AG04449 (cell line): ENCODE results near the gene PRCC.

Source experiments
- CTCF ChIA-PET: fragments of 350-600 bp; formaldehyde crosslinking; extraction: SDS; loops from one replicate; lab custom pipeline; 2021; ENCODE audit warnings: antibody characterized with exemption; lab: Yijun Ruan, JAX
- POLR2A ChIA-PET: fragments of 400-600, 350-600 bp; formaldehyde crosslinking; extraction: SDS; loops from one replicate; lab custom pipeline; 2020; ENCODE audit warnings: antibody characterized with exemption, inconsistent platforms; lab: Yijun Ruan, JAX
- DNase-seq: peaks from one replicate; pipeline ENCODE4 v3.0.0-alpha.2; 2010; ENCODE audit warnings: low read depth, low spot score
- H3K4me3 ChIP-seq: 2 replicates; pipeline ENCODE4 v1.5.1; 2011; ENCODE audit warnings: low read depth, mild to moderate bottlenecking, control low read depth, low read length
- CTCF ChIP-seq: IDR thresholded peaks from one replicate; pipeline ENCODE4 v1.5.1; 2011; ENCODE audit warnings: mild to moderate bottlenecking, moderate library complexity, low read length, control low read depth, inconsistent platforms; ENCODE audit not compliant: insufficient read depth; ENCODE audit errors: missing control alignments

The PRCC gene

DNA sequence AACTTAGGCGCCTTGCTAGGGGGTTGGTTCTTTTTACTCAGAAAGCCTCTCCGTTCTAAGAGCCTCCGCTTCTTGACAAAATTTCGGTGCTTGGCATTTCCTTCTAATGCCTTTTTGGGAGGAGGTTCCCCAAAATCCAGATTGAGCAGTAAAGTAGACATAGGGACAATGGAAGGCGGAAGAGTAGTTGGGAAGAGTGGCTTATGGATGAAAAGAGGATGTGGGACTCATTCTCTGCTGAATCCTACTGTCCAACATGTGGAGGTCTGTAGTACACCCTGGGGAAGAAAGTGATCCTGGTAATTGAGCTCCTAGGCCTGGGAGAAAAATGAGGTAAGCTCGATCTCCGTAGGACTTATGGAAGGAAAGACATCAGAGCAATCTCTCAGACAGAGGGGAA, 39.8 kb upstream of the PRCC start:
- CTCF ChIA-PET, result interaction anchor here (1.0 to 41.3 kb wide), 32 partner anchors 8 to 200 kb away, joined by 3 to 2951 read pairs (median 14); partner anchors contain the start of genes CRABP2, HDGF, INSRR and LRRC71
- DNase-seq, result no peak
- POLR2A ChIA-PET, result interaction anchor here (0.9 to 2.6 kb wide), 8 partner anchors 20 to 200 kb away, joined by 3 to 19 read pairs (median 6); partner anchors contain the start of genes HDGF, NTRK1 and PRCC
- TF ChIP-seq CTCF, result no peak
- H3K4me3 ChIP-seq, result peak overlapping the region; percentile 99

DNA sequence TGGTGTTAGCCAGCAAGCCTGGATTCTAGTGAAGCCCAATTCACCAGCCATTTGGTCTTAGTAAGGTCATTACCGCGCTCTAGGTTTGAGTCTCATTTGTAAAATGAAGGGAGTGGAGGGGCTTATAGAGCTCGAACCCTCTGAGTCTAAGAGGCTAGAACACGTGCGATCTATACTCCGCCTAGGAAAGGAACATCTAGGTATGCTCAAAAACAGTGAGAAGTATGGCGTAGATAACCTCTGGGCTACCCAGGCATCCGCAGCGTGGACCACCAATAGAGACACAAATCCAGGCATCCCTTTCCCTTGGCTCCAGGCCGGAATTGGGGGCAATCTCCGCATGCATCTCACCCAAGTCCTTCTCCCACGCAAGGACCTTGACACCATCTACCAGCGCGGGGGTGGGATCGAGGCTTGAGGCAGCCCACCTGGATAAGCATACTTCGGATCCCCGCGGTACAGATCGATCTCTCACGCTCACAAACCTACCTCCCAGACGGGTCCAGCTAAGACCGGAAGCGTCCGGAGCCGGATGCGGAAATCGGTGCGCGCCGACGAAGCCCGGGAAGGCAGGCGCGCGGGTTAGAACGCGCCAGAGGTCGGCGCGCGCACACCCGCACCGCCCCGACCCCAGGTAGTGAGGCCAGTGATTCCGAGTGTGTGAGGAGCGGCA, 39.3 kb upstream of the PRCC start, which contains the start of gene METTL25B:
Gene METTL25B (plus strand): TSS at position 544 of the 673 bp plus-strand sequence. CDS start 636 bp downstream, outside the sequence.
- no peak for DNase-seq
- POLR2A ChIA-PET, result interaction anchor here (0.6 to 2.3 kb wide), 13 partner anchors 13 to 200 kb away, joined by 3 to 18 read pairs (median 4); partner anchors contain the start of genes HDGF, MRPL24, NTRK1 and PRCC
- CTCF ChIA-PET, result interaction anchor here (1.0 to 41.3 kb wide), 23 partner anchors 8 to 199 kb away, joined by 3 to 2951 read pairs (median 17); partner anchors contain the start of genes CRABP2, HDGF, INSRR and LRRC71
- H3K4me3 ChIP-seq, result peak within 1 kb of the TSS; percentile 99
- no peak for TF ChIP-seq CTCF

GRCh38 chr1:156728599-156729462, 38.5 kb upstream of the PRCC start, which contains the start of gene ISG20L2:
Gene ISG20L2 (minus strand): TSS chr1:156728766. CDS start chr1:156727652, 1,114 bp downstream.
- POLR2A ChIA-PET, result interaction anchor here (0.5 to 2.3 kb wide), 16 partner anchors 10 to 199 kb away, joined by 3 to 18 read pairs (median 4); partner anchors contain the start of genes HDGF, MRPL24, NTRK1 and PRCC
- no peak for TF ChIP-seq CTCF
- H3K4me3 ChIP-seq, result peak within 1 kb of the TSS; percentile 99
- DNase-seq, result peak; percentile 84
- CTCF ChIA-PET, result interaction anchor here (0.6 to 41.3 kb wide), 15 partner anchors 7 to 198 kb away, joined by 3 to 2951 read pairs (median 36); partner anchors contain the start of genes CRABP2, INSRR, MRPL24 and NES

DNA sequence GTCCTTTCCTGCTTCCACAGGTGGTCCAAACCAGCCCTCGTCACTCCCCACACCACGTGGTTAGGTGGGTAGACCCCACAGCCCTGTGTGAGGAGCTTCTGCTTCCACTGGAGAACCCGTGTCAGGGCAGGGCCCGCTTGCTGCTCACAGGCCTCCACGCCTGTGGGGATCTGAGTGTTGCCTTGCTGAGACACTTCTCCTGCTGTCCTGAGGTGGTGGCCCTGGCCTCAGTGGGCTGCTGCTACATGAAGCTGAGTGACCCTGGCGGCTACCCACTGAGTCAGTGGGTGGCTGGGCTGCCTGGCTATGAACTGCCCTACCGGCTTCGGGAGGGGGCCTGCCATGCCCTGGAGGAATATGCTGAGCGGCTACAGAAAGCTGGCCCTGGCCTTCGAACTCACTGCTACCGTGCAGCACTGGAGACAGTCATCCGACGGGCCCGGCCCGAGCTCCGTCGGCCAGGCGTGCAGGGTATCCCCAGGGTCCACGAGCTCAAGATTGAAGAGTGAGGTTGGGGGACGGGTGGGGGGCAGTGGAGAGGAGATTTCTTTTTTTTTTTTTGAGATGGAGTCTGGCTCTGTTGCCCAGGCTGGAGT, 33.2 kb upstream of the PRCC start:
- POLR2A ChIA-PET, result interaction anchor here (1.3 kb wide), 1 partner anchor 18 kb away, joined by 4 read pairs; the partner anchor contains the start of gene HDGF
- CTCF ChIA-PET, result interaction anchor here (1.0 to 41.3 kb wide), 2 partner anchors 8 to 40 kb away, joined by 3 to 2951 read pairs; partner anchors contain the start of genes CRABP2 and NES

GRCh38 chr1:156738407-156738806, 28.9 kb upstream of the PRCC start:
- TF ChIP-seq CTCF, result no peak
- ChIA-PET POLR2A (no interaction called here), CTCF (interaction anchor here (0.8 to 1.6 kb wide), 5 partner anchors 11 to 153 kb away, joined by 3 to 5 read pairs (median 4); partner anchors contain the start of genes HDGF and METTL25B)
- H3K4me3 ChIP-seq, result no peak overlapping the region
- no peak for DNase-seq

More for the DNA sequence above, 33.2 kb upstream of the PRCC start:
- no peak for TF ChIP-seq CTCF
- DNase-seq, result no peak
- H3K4me3 ChIP-seq, result no peak overlapping the region
